Hepatocyte (in vitro differentiated cells): ENCODE measurements around the gene TCF7L2. TPM values are rescaled to one million over a fixed set of nuclear protein-coding genes. Genes with fewer than 3 reads are reported as not detected.

Experiments
- DNase-seq: peaks from one replicate; pipeline ENCODE4 v3.0.0-alpha.2; 2016; ENCODE audit warnings: low spot score
- H2AFZ ChIP-seq: fragments of 200-600 bp; sonication (generic); 2 replicates; pipeline ENCODE4 v1.6.0; 2016; ENCODE audit warnings: antibody characterized with exemption, mild to moderate bottlenecking
- H3K27ac ChIP-seq: fragments of 200-600 bp; sonication (generic); 2 replicates; pipeline ENCODE4 v1.5.1; 2016; ENCODE audit warnings: mild to moderate bottlenecking
- H3K27me3 ChIP-seq: fragments of 200-600 bp; sonication (generic); 2 replicates; pipeline ENCODE4 v1.6.1; 2016
- H3K36me3 ChIP-seq: fragments of 200-600 bp; sonication (generic); replicated peaks from 2 replicates; pipeline ENCODE4 v1.5.1; 2016; ENCODE audit warnings: low read depth; ENCODE audit not compliant: insufficient read depth
- H3K4me1 ChIP-seq: fragments of 200-600 bp; sonication (generic); 2 replicates; pipeline ENCODE4 v1.5.1; 2016; ENCODE audit warnings: mild to moderate bottlenecking, moderate library complexity; ENCODE audit not compliant: insufficient read depth
- H3K4me2 ChIP-seq: fragments of 200-600 bp; sonication (generic); 2 replicates; pipeline ENCODE4 v1.6.0; 2016
- H3K4me3 ChIP-seq: fragments of 200-600 bp; sonication (generic); 2 replicates; pipeline ENCODE4 v1.5.1; 2016; ENCODE audit warnings: mild to moderate bottlenecking
- H3K79me2 ChIP-seq: fragments of 200-600 bp; sonication (generic); 2 replicates; pipeline ENCODE4 v1.6.0; 2017; ENCODE audit warnings: mild to moderate bottlenecking
- H3K9me2 ChIP-seq: fragments of 200-600 bp; sonication (generic); replicated peaks from 2 replicates; pipeline ENCODE4 v1.6.0; 2017; ENCODE audit warnings: mild to moderate bottlenecking; ENCODE audit not compliant: insufficient read depth
- H3K9me3 ChIP-seq: fragments of 200-600 bp; sonication (generic); 2 replicates; pipeline ENCODE4 v1.5.1; 2016; ENCODE audit warnings: low read depth, mild to moderate bottlenecking
- H4K20me1 ChIP-seq: fragments of 200-600 bp; sonication (generic); 2 replicates; pipeline ENCODE4 v1.6.0; 2016; ENCODE audit warnings: mild to moderate bottlenecking; ENCODE audit not compliant: insufficient read depth, poor library complexity, severe bottlenecking
- EZH2 ChIP-seq: fragments of 200-600 bp; sonication (generic); IDR thresholded peaks from 2 replicates; pipeline ENCODE4 v1.6.1; 2016; ENCODE audit warnings: antibody characterized with exemption, mild to moderate bottlenecking, borderline replicate concordance
- EZH2phosphoT487 ChIP-seq: fragments of 200-600 bp; sonication (generic); IDR thresholded peaks from one replicate; pipeline ENCODE4 v1.6.1; 2018; ENCODE audit warnings: antibody characterized with exemption, mild to moderate bottlenecking, low read depth, moderate library complexity; ENCODE audit not compliant: unreplicated experiment, severe bottlenecking
- WGBS: methylation state at CpG from one replicate; pipeline ENCODE4 v1.1.6; 2016; ENCODE audit warnings: low lambda C conversion rate; ENCODE audit errors: missing lambda C conversion rate; 5-methylcytosine and 5-hydroxymethylcytosine counted together
- polyA plus RNA-seq: library from polyadenylated mRNA; unstranded; fragments of >200 nt; fragmentation: Nextera tagmentation; extraction: Ambion mirVana; gene quantifications from 2 replicates; pipeline ENCODE4 v1.2.1, GENCODE V29; 2016
- total RNA-seq: library from RNA; depleted of rRNA; stranded (reverse); fragments of >200 nt; gene quantifications from 2 replicates; pipeline ENCODE4 v1.2.3, GENCODE V29; 2014
- TF ChIP-seq, protein P1 (sequence below): fragments of 200-600 bp; sonication (generic); IDR thresholded peaks from 2 replicates; pipeline ENCODE4 v1.5.1; 2016; ENCODE audit warnings: antibody characterized with exemption, mild to moderate bottlenecking; ENCODE audit not compliant: poor library complexity

TCF7L2 gene
- total and polyA plus RNA-seq, 2 experiments from 2014 or later, result 14.8 to 28.8 TPM

- WGBS, result 77% methylated on average over 9 of the region's 9 CpGs
- Histone ChIP-seq H2AFZ (no peak overlapping the region), H3K27ac (no peak overlapping the region), H3K9me3 (no peaks in the 10 kb centered on the region), H3K36me3 (no peaks in the 10 kb centered on the region), H4K20me1 (peaks cover 19% of the 10 kb centered on the region), H3K4me3 (no peak overlapping the region), H3K27me3 (no peaks in the 10 kb centered on the region), H3K4me2 (no peak overlapping the region), H3K4me1 (no peaks in the 10 kb centered on the region), H3K79me2 (peaks cover 93% of the 10 kb centered on the region), H3K9me2 (no peaks in the 10 kb centered on the region)
- DNase-seq, result no peak
- TF ChIP-seq, protein P1, sequence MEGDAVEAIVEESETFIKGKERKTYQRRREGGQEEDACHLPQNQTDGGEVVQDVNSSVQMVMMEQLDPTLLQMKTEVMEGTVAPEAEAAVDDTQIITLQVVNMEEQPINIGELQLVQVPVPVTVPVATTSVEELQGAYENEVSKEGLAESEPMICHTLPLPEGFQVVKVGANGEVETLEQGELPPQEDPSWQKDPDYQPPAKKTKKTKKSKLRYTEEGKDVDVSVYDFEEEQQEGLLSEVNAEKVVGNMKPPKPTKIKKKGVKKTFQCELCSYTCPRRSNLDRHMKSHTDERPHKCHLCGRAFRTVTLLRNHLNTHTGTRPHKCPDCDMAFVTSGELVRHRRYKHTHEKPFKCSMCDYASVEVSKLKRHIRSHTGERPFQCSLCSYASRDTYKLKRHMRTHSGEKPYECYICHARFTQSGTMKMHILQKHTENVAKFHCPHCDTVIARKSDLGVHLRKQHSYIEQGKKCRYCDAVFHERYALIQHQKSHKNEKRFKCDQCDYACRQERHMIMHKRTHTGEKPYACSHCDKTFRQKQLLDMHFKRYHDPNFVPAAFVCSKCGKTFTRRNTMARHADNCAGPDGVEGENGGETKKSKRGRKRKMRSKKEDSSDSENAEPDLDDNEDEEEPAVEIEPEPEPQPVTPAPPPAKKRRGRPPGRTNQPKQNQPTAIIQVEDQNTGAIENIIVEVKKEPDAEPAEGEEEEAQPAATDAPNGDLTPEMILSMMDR, result no peak
- TF ChIP-seq EZH2phosphoT487 (no peak), EZH2 (no peak)
Measured at GRCh38 chr10:113122947-113123346, 172.9 kb downstream of the TCF7L2 start.

DNA sequence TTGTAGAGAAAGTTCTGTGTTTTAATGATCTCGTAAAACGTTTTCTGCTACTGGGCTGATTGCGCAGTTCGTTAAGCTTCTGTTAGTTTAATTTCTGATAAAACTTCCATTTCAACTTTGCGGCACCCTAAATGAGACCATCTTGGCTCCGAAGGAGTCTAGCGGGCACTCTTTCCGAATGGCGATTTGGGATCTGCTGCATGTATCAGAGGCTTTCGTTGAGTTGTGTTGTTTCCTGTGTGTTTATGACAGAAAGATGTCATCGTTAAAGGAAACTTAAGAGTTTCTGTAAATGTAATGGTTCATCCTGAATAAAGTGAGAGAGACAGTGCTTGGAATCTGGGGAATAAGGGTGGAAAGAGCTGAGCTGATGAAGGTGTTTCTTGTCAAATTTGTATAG is 174.7 kb downstream of the TCF7L2 start:
- Histone ChIP-seq H3K27ac (no peak overlapping the region), H4K20me1 (peaks cover 31% of the 10 kb centered on the region), H3K4me1 (peaks cover 8% of the 10 kb centered on the region), H3K27me3 (no peaks in the 10 kb centered on the region), H3K9me2 (no peaks in the 10 kb centered on the region), H3K4me2 (no peak overlapping the region), H3K9me3 (no peaks in the 10 kb centered on the region), H3K36me3 (no peaks in the 10 kb centered on the region), H3K4me3 (no peak overlapping the region), H3K79me2 (peaks cover 95% of the 10 kb centered on the region), H2AFZ (no peak overlapping the region)
- DNase-seq, result no peak
- WGBS, result 92% methylated on average over 11 of the region's 11 CpGs
- TF ChIP-seq EZH2, result no peak
- TF ChIP-seq, protein P1, result no peak
- TF ChIP-seq EZH2phosphoT487, result no peak

DNA sequence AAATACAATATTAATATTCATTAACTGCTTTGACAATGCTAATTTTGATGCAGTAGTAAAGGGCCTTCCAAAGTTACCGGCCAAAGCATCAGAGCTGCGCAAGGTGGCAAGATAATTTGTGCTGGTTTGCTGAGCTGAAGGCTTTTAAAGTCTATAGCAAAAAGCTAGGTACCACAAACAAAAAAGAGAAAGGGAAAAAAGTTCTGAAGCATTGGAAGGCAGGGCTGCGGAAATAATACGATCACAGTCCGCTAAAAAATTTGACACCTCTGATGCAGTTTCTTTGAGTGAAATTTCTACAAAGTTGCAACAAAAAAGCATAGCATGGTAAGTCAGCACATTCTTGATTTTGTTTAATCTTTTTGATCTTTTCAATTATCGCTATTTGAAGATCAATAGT is 175.6 kb downstream of the TCF7L2 start:
- Histone ChIP-seq H3K79me2 (peaks cover 95% of the 10 kb centered on the region), H3K36me3 (no peaks in the 10 kb centered on the region), H3K9me3 (no peaks in the 10 kb centered on the region), H3K9me2 (no peaks in the 10 kb centered on the region), H2AFZ (no peak overlapping the region), H3K4me1 (peaks cover 8% of the 10 kb centered on the region), H3K4me2 (no peak overlapping the region), H3K27me3 (no peaks in the 10 kb centered on the region), H4K20me1 (peaks cover 31% of the 10 kb centered on the region), H3K27ac (no peak overlapping the region), H3K4me3 (no peak overlapping the region)
- TF ChIP-seq EZH2phosphoT487, result no peak
- TF ChIP-seq, protein P1, result no peak
- no peak for DNase-seq
- 93% methylated on average over 6 of the region's 6 CpGs for WGBS
